Spinal cord (tissue), 10 donors: Measurements from ENCODE around the gene EPHB1. TPM values are rescaled to one million over a fixed set of nuclear protein-coding genes. Genes with fewer than 3 reads are reported as not detected.

Experiments used
- DNase-seq, 6 donors: peaks; one replicate each; pipeline versions ENCODE4 v3.0.0 to v3.0.0-alpha.2; 2013 to 2015; ENCODE audit warnings: low spot score in 6 of 6, low read depth in 4 of 6
- H3K27ac ChIP-seq: one replicate; pipeline ENCODE4 v1.5.1; 2013; ENCODE audit warnings: low read depth, low read length, control low read depth
- H3K27me3 ChIP-seq: one replicate; pipeline ENCODE4 v1.6.1; 2013; ENCODE audit warnings: low read length; ENCODE audit not compliant: control insufficient read depth, insufficient read depth
- H3K36me3 ChIP-seq: one replicate; pipeline ENCODE4 v1.6.1; 2013; ENCODE audit warnings: low read length; ENCODE audit not compliant: control insufficient read depth, insufficient read depth
- H3K4me1 ChIP-seq: one replicate; pipeline ENCODE4 v1.6.1; 2013; ENCODE audit warnings: low read length; ENCODE audit not compliant: control insufficient read depth, insufficient read depth
- H3K4me3 ChIP-seq: one replicate; pipeline ENCODE4 v1.5.1; 2013; ENCODE audit warnings: low read depth, low read length, control low read depth
- H3K9me3 ChIP-seq: one replicate; pipeline ENCODE4 v1.6.1; 2013; ENCODE audit warnings: low read length; ENCODE audit not compliant: control insufficient read depth, insufficient read depth
- WGBS: methylation state at CpG from one replicate; pipeline ENCODE4 v1.1.5; 2013; ENCODE audit warnings: missing lambda C conversion rate; ENCODE audit not compliant: insufficient coverage; 5-methylcytosine and 5-hydroxymethylcytosine counted together
- polyA plus RNA-seq, 2 donors: library from polyadenylated mRNA; unstranded; fragments of 120-200 nt; gene quantifications; one replicate each; pipeline ENCODE4 v1.2.1, GENCODE V29; 2013; ENCODE audit not compliant: insufficient read length in 2 of 2
- total RNA-seq, 2 donors: library from RNA; depleted of rRNA in 1 of 2; stranded (reverse); fragments of 120-200 nt in 1 of 2; fragments of >200 nt in 1 of 2; gene quantifications; one replicate each; pipeline versions ENCODE4 v1.2.3 to v1.2.4, GENCODE V29; 2013 to 2014
- donor health status: healthy.

Gene EPHB1
- total and polyA plus RNA-seq, 4 donors = 10.0 to 47.6 (median 22.8) TPM

- peak; percentile 33 to 97 (median 70) for DNase-seq
- H3K27ac ChIP-seq = peak overlapping the region; percentile 59
- no peaks in the 10 kb centered on the region for H3K9me3 ChIP-seq
- no peaks in the 10 kb centered on the region for H3K27me3 ChIP-seq
- peaks cover 30% of the 10 kb centered on the region for H3K4me1 ChIP-seq
- H3K36me3 ChIP-seq = peaks cover 3% of the 10 kb centered on the region
- H3K4me3 ChIP-seq = no peak overlapping the region
- WGBS = 20% methylated on average over 6 of the region's 8 CpGs
Observed at GRCh38 chr3:134937256-134938028, 142.4 kb downstream of the EPHB1 start.

- peak overlapping the region; percentile 0 for H3K27ac ChIP-seq
- no peaks in the 10 kb centered on the region for H3K9me3 ChIP-seq
- peaks cover 3% of the 10 kb centered on the region for H3K36me3 ChIP-seq
- H3K4me1 ChIP-seq = peaks cover 30% of the 10 kb centered on the region
- no peaks in the 10 kb centered on the region for H3K27me3 ChIP-seq
- no peak for DNase-seq
- no peak overlapping the region for H3K4me3 ChIP-seq
- 20% methylated on average over 2 of the region's 5 CpGs for WGBS
Observed at GRCh38 chr3:134938029-134938525, 143.0 kb downstream of the EPHB1 start.

- Histone ChIP-seq H3K36me3 (peaks cover 3% of the 10 kb centered on the region), H3K4me3 (no peak overlapping the region), H3K9me3 (no peaks in the 10 kb centered on the region), H3K27ac (no peak overlapping the region), H3K4me1 (peaks cover 30% of the 10 kb centered on the region), H3K27me3 (no peaks in the 10 kb centered on the region)
- no peak for DNase-seq
- no CpG with 5 or more reads among the region's 2 CpGs for WGBS
Observed at GRCh38 chr3:134939978-134940377, 144.9 kb downstream of the EPHB1 start.

- Histone ChIP-seq H3K4me3 (no peak overlapping the region), H3K27me3 (no peaks in the 10 kb centered on the region), H3K9me3 (no peaks in the 10 kb centered on the region), H3K4me1 (peaks cover 24% of the 10 kb centered on the region), H3K36me3 (peaks cover 3% of the 10 kb centered on the region), H3K27ac (no peak overlapping the region)
- DNase-seq = no peak
- WGBS = 89% methylated on average over 1 of the region's 1 CpG
Observed at GRCh38 chr3:134941820-134942219, 146.8 kb downstream of the EPHB1 start.

DNA sequence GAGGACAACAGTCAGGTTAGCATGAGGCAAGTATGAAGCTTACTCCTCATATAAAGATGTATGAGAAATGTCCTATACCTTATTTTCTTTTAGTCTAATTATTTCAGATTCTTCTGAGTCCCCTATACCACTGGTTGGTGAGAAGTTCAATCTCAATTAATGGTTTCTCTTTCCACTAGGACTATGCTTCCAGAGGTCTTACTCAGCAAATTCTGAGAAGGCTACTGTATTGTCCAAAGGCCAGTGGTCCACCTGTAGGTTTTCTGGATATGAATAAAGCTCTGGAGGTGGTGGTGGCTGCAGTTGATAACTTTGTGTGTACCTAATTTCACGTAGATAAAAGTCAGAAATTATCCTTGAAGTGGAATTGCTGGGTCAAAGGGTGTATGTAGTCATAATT, 149.4 kb downstream of the EPHB1 start:
- Histone ChIP-seq H3K27ac (no peak overlapping the region), H3K9me3 (no peaks in the 10 kb centered on the region), H3K4me3 (no peak overlapping the region), H3K27me3 (no peaks in the 10 kb centered on the region), H3K4me1 (peaks cover 7% of the 10 kb centered on the region), H3K36me3 (peaks cover 3% of the 10 kb centered on the region)
- WGBS = no CpG with 5 or more reads among the region's 1 CpG
- no peak for DNase-seq

DNA sequence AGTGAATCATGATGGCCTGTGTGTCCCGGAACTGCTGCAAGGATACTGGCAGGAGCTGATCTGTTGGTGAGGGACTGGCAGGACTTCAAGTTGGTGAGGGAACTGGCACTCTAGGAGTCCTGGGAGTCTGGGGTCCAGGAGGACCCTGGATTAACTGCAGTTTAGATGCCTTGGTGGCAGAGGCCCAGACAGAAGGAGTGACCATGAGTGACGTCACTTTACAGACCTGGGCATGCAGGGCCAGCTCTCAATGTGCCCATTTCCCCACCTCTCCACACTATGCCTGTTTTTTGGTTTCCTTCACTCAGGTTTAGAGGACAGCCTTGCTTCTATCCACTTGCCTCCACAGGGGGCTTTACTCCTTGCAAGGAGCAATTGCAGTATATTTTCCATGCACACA, 154.1 kb downstream of the EPHB1 start:
- no peaks in the 10 kb centered on the region for H3K27me3 ChIP-seq
- no peak overlapping the region for H3K4me3 ChIP-seq
- no peak overlapping the region for H3K27ac ChIP-seq
- peaks cover 5% of the 10 kb centered on the region for H3K36me3 ChIP-seq
- H3K4me1 ChIP-seq = peaks cover 7% of the 10 kb centered on the region
- WGBS = 92% methylated on average over 1 of the region's 2 CpGs
- DNase-seq = no peak
- H3K9me3 ChIP-seq = peaks cover 5% of the 10 kb centered on the region

DNA sequence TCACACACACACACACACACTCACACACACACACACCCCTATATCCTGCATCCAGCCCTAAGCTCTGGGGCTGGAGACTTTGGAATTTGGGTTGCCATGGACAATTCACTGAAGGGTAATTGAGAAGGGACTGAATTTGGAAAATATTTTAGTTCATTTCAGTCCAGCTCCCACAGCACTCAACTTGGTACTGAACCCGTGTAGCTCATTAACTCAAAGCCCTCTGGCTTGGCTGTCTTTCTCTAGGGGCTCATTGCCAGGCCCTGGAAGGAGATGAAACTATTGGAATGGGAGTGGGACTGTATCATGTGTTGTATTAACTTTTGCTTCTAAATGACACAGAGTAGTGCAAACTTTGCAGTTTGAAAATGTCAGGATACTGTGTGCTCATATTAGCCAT, 157.3 kb downstream of the EPHB1 start:
- peaks cover 5% of the 10 kb centered on the region for H3K9me3 ChIP-seq
- peak in 1 of 6 donors; percentile 73 for DNase-seq
- no CpG with 5 or more reads among the region's 1 CpG for WGBS
- no peaks in the 10 kb centered on the region for H3K27me3 ChIP-seq
- H3K27ac ChIP-seq = no peak overlapping the region
- H3K36me3 ChIP-seq = peaks cover 5% of the 10 kb centered on the region
- H3K4me3 ChIP-seq = no peak overlapping the region
- peaks cover 10% of the 10 kb centered on the region for H3K4me1 ChIP-seq

GRCh38 chr3:134955874-134956273, 160.8 kb downstream of the EPHB1 start:
- H3K27me3 ChIP-seq = no peaks in the 10 kb centered on the region
- peaks cover 5% of the 10 kb centered on the region for H3K36me3 ChIP-seq
- H3K9me3 ChIP-seq = peaks cover 5% of the 10 kb centered on the region
- no peak overlapping the region for H3K4me3 ChIP-seq
- H3K4me1 ChIP-seq = peaks cover 20% of the 10 kb centered on the region
- DNase-seq = no peak
- H3K27ac ChIP-seq = no peak overlapping the region
- 67% methylated on average over 1 of the region's 2 CpGs for WGBS

DNA sequence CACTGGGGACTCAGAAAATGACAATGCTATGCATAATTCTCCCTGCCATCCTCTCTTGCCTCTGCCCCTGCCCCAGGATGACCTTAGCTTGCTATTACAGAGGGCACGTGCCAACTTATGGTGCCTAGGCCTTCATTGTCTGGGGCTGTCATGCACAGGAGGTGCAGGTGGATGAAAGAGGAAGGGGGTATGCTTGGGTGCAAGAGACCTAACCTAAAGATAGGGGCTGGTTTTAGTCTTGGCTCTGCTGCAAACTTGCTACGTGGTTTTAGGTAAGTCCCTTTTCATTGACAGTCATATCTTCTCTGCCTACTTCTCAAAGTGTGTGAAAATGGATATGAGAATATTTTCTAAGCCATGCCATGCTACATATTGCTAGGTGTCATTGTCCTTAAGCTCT, 161.3 kb downstream of the EPHB1 start:
- 82% methylated on average over 1 of the region's 2 CpGs for WGBS
- Histone ChIP-seq H3K27me3 (no peaks in the 10 kb centered on the region), H3K36me3 (peaks cover 5% of the 10 kb centered on the region), H3K4me3 (no peak overlapping the region), H3K9me3 (peaks cover 1% of the 10 kb centered on the region), H3K4me1 (peaks cover 20% of the 10 kb centered on the region), H3K27ac (no peak overlapping the region)
- no peak for DNase-seq

DNA sequence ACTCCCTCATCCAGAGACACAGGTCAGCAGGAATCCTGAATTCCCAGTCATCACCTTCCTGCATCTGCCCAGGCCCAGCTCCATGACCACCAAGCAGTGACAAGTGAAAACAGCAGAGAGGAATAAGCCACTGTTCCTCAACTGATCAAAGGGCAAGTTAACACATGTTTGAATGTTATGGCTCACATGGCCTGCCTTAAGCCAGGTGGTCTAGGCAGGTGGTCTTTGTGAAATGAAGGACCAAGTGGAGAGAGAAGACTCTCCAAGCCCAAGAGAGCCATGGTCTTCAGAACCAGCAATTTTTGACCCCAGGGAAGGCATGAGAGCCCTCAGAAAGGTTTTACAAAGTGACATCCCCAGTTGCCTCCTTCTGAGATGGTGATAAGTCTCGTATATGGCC, 161.8 kb downstream of the EPHB1 start:
- Histone ChIP-seq H3K36me3 (peaks cover 3% of the 10 kb centered on the region), H3K9me3 (no peaks in the 10 kb centered on the region), H3K4me3 (no peak overlapping the region), H3K4me1 (peaks cover 20% of the 10 kb centered on the region), H3K27ac (no peak overlapping the region), H3K27me3 (no peaks in the 10 kb centered on the region)
- DNase-seq = no peak
- no CpG with 5 or more reads among the region's 1 CpG for WGBS
